Measurements from ENCODE around the gene TSNAXIP1. TPM values are rescaled to one million over a fixed set of nuclear protein-coding genes. Genes with fewer than 3 reads are reported as not detected.
A peak's percentile ranks its signal among the peaks of the same experiment; 100 is the strongest.

The TSNAXIP1 gene
- total and polyA plus RNA-seq, 8 donors, result 0.52 to 7.1 (median 6.2) TPM

DNA sequence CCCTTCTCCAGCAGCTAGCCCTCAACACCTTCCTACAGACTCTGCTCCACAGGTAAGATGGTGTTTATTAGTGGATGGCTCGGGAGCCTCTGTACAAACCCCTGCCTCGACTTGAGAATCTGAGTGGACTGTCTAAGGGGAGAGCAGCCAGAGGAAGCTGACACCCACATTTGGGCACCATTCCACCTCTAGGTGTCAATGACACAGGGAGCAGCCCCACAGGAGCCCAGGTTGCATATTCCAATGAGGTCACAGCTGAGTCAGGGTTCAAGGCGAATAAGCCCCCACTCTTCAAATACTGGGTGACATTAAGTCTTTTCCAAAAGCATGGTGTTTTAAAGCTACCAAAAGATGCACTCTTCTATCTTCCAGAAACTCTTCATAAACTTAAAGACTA is 32.2 kb upstream of the TSNAXIP1 start:
- TF ChIP-seq, protein P1, sequence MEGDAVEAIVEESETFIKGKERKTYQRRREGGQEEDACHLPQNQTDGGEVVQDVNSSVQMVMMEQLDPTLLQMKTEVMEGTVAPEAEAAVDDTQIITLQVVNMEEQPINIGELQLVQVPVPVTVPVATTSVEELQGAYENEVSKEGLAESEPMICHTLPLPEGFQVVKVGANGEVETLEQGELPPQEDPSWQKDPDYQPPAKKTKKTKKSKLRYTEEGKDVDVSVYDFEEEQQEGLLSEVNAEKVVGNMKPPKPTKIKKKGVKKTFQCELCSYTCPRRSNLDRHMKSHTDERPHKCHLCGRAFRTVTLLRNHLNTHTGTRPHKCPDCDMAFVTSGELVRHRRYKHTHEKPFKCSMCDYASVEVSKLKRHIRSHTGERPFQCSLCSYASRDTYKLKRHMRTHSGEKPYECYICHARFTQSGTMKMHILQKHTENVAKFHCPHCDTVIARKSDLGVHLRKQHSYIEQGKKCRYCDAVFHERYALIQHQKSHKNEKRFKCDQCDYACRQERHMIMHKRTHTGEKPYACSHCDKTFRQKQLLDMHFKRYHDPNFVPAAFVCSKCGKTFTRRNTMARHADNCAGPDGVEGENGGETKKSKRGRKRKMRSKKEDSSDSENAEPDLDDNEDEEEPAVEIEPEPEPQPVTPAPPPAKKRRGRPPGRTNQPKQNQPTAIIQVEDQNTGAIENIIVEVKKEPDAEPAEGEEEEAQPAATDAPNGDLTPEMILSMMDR (IDR thresholded peaks at IDR 0.05), result no peak
- H3K36me3 ChIP-seq, result peaks cover 0 to 18% of the 10 kb centered on the region in 2 donors
- no peaks in the 10 kb centered on the region for H3K27me3 ChIP-seq
- no peak for ATAC-seq
- H3K4me3 ChIP-seq, result no peak overlapping the region
- H3K4me1 ChIP-seq, result peaks cover 8 to 20% of the 10 kb centered on the region in 2 donors
- no peaks in the 10 kb centered on the region for H3K9me3 ChIP-seq
- no peak overlapping the region for H3K27ac ChIP-seq
- intact Hi-C loops (cut with DNase I), result no loop called here
- DNase-seq, result no peak

DNA sequence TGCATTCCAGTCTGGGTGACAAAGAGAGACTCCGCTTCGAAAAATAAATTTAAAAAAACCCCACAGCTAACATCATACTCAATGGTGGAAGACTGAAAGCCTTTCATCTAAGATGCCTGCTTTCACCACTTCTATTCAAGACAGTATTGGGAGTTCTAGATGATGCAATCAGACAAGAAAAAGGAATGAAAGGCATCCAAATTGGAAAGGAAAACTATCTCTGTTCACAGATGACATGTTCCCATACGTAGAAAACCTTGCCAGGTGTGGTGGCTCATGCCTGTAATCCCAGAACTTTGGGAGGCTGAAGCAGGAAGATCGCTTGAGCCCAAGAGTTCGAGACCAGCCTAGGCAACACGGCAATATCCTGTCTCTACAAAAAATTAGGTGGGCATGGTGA is 31.4 kb upstream of the TSNAXIP1 start:
- no peak overlapping the region for H3K27ac ChIP-seq
- H3K9me3 ChIP-seq, result no peaks in the 10 kb centered on the region
- TF ChIP-seq, protein P1 (IDR thresholded peaks at IDR 0.05), result no peak
- no peak for ATAC-seq
- H3K4me3 ChIP-seq, result no peak overlapping the region
- peaks cover 8 to 26% of the 10 kb centered on the region in 2 donors for H3K4me1 ChIP-seq
- H3K27me3 ChIP-seq, result no peaks in the 10 kb centered on the region
- intact Hi-C loops (cut with DNase I), result no loop called here
- H3K36me3 ChIP-seq, result peaks cover 0 to 16% of the 10 kb centered on the region in 2 donors
- DNase-seq, result no peak

DNA sequence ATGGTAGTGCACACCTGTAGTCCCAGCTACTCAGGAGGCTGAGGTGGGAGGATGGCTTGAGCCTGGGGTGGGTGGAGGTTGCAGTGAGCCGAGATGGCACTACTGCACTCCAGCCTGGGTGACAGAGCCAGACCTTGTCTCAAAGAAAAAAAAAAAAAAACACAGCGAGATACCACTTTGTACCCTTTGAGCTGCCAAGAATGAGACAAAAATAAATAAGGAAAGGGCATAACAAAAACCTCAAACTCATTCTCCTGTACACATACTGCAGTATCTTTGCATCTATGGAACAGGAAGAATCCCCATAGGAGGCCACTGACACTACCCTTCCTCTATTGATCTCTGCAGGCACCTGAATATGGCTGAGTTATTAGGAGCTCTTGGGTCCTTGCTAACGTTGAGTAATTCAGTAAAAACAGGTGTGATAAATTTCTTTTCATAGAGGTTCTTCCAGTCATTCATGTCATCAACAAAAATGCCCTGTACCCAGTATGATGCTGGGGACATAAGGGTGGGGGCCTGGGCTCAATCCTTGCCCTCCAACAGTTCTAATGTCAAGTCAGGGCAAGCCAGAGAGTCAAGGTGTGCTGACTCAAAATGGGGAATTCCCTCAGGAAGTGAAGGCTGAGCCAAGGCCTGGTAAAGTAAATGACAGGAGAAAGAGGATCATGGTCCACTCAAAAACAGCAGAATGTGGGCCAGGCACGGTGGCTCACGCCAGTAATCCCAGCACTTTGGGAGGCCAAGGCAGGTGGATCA is 27.3 kb upstream of the TSNAXIP1 start:
- Histone ChIP-seq H3K4me3 (no peak overlapping the region), H3K9me3 (no peaks in the 10 kb centered on the region), H3K27me3 (no peaks in the 10 kb centered on the region), H3K4me1 (peaks cover 0 to 33% of the 10 kb centered on the region in 2 donors), H3K36me3 (no peaks in the 10 kb centered on the region), H3K27ac (no peak overlapping the region)
- TF ChIP-seq, protein P1 (IDR thresholded peaks at IDR 0.05), result no peak
- intact Hi-C loops (cut with DNase I), result no loop called here
- DNase-seq (peak in 1 of 4 donors; percentile 7), ATAC-seq (no peak)

DNA sequence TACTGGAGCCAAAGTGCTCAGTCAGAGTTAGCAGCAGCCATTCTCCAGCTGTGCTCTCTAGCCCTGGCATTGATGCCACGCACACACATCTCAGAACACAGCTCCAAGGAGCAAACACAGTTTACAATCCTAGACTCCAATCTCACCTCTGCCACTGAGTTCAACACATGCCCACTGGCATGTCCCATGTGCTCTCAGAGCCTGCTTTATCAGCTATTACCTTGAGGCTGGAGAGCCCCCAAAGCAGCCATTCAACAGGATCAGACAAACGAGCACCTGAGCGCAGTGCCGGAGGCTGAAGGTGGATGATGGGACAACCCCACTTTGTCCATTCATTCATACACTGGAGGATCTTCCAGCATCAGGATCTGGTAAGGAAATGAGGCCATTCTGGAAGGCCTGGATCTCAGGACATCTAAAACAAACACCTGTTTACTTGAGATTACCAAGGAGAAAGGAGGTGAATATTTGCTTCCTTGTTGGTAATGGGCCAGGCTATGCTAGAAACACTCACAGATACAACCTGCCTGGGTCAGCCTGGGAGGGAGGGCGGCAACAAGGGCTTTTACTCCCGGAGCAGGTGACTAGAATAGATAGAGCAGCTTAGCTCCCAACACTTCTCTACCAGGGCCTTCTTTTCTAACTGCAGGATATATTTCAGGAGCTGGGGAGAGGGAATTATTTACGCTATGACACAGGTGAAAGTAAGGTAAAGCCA is 25.7 kb upstream of the TSNAXIP1 start:
- ATAC-seq, result no peak
- Histone ChIP-seq H3K9me3 (no peaks in the 10 kb centered on the region), H3K27ac (no peak overlapping the region), H3K4me3 (no peak overlapping the region), H3K36me3 (no peaks in the 10 kb centered on the region), H3K4me1 (peaks cover 0 to 33% of the 10 kb centered on the region in 2 donors), H3K27me3 (no peaks in the 10 kb centered on the region)
- intact Hi-C loops (cut with DNase I), result no loop called here
- TF ChIP-seq, protein P1 (IDR thresholded peaks at IDR 0.05), result no peak
- no peak for DNase-seq

DNA sequence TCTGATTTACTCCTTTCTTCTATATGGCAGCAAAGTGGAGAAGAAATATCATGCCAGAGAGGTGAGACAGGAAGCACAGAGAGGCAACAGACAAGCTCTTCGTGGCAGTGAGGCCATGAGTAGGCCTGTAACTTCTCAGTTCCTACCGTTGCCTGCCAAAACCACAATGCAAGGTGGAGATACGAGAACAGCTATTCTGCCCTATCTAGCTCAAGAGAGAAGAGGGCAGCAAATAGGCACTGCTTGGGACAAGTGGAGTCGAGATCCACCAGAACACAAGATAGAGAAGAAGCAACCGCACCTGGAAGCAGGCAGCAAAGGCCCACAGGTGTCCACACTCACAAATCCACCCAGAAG is 25.1 kb upstream of the TSNAXIP1 start:
- DNase-seq (no peak), ATAC-seq (no peak)
- Histone ChIP-seq H3K27ac (no peak overlapping the region), H3K27me3 (no peaks in the 10 kb centered on the region), H3K4me3 (no peak overlapping the region), H3K4me1 (peaks cover 0 to 33% of the 10 kb centered on the region in 2 donors), H3K9me3 (no peaks in the 10 kb centered on the region), H3K36me3 (no peaks in the 10 kb centered on the region)
- TF ChIP-seq, protein P1 (IDR thresholded peaks at IDR 0.05), result no peak
- intact Hi-C loops (cut with DNase I), result no loop called here

Data from left lung (tissue), 10 donors.